Adrenal gland (tissue), 5 donors: ENCODE measurements around the gene ISM1.

Source experiments
- POLR2A ChIP-seq, 2 donors: fragments of 450-650 bp; IDR thresholded peaks; one replicate each; pipeline ENCODE4 v1.6.1; 2017; ENCODE audit warnings: antibody characterized with exemption in 2 of 2, mild to moderate bottlenecking in 2 of 2, moderate library complexity in 1 of 2
- TF ChIP-seq, protein P1 (sequence below), 6 experiments: fragments of 450-650 bp in 4 of 6; fragments of 200-600 bp in 2 of 6; sonication (generic) in 1 of 6; IDR thresholded peaks; 1 replicate in 5 of 6; 2 replicates in 1 of 6; pipeline versions ENCODE4 v1.5.1 to v1.8.0; 2016 to 2021; ENCODE audit warnings: antibody characterized with exemption in 6 of 6, mild to moderate bottlenecking in 2 of 6, moderate library complexity in 1 of 6
- donor health status: DM: no; HTN: no; CAD: no.

GRCh38 chr20:13336308-13337089 lies 115.4 kb downstream of the ISM1 start:
- TF ChIP-seq, protein P1, sequence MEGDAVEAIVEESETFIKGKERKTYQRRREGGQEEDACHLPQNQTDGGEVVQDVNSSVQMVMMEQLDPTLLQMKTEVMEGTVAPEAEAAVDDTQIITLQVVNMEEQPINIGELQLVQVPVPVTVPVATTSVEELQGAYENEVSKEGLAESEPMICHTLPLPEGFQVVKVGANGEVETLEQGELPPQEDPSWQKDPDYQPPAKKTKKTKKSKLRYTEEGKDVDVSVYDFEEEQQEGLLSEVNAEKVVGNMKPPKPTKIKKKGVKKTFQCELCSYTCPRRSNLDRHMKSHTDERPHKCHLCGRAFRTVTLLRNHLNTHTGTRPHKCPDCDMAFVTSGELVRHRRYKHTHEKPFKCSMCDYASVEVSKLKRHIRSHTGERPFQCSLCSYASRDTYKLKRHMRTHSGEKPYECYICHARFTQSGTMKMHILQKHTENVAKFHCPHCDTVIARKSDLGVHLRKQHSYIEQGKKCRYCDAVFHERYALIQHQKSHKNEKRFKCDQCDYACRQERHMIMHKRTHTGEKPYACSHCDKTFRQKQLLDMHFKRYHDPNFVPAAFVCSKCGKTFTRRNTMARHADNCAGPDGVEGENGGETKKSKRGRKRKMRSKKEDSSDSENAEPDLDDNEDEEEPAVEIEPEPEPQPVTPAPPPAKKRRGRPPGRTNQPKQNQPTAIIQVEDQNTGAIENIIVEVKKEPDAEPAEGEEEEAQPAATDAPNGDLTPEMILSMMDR (IDR thresholded peaks at IDR 0.05) = no peak
- TF ChIP-seq POLR2A (IDR thresholded peaks at IDR 0.05) = no peak
